Common myeloid progenitor, CD34-positive (primary cell): ENCODE data around the gene LAPTM5.
"Not testable (repeated sequence)": the region's sequence is repeated elsewhere in the genome, so short reads cannot be mapped to it uniquely, and the experiment has no call there.

ENCODE experiments used
- CTCF ChIA-PET: fragments of 350-600 bp; sonication (Branson Sonifier 250); formaldehyde crosslinking; loops from one replicate; lab custom pipeline; 2021; ENCODE audit warnings: antibody characterized with exemption; lab: Charles Lee
- POLR2A ChIA-PET: fragments of 350-600 bp; sonication (Branson Sonifier 250); formaldehyde crosslinking; loops from one replicate; lab custom pipeline; 2021; ENCODE audit warnings: antibody characterized with exemption; lab: Charles Lee
- DNase-seq, 3 donors: peaks; one replicate each; pipeline versions ENCODE4 v3.0.0 to v3.0.0-alpha.2; 2013
- H3K27ac ChIP-seq, 2 experiments: 1 replicate in 1 of 2; 2 replicates in 1 of 2; pipeline ENCODE4 v1.7.0; 2013; ENCODE audit warnings: inconsistent platforms in 2 of 2, low read length in 2 of 2, mild to moderate bottlenecking in 2 of 2, low read depth in 1 of 2, moderate library complexity in 1 of 2; ENCODE audit not compliant: severe bottlenecking in 2 of 2, insufficient read depth in 1 of 2, poor library complexity in 1 of 2
- H3K27me3 ChIP-seq, 5 experiments: replicated peaks in 2 of 5; 1 replicate in 3 of 5; 2 replicates in 2 of 5; pipeline versions ENCODE4 v1.6.1 to v1.7.0; 2013; ENCODE audit warnings: low read length in 4 of 5, mild to moderate bottlenecking in 2 of 5, moderate library complexity in 2 of 5, inconsistent platforms in 1 of 5; ENCODE audit not compliant: insufficient read depth in 5 of 5, control insufficient read depth in 4 of 5
- H3K36me3 ChIP-seq, 4 experiments: 1 replicate in 2 of 4; 2 replicates in 2 of 4; pipeline versions ENCODE4 v1.6.1 to v1.7.0; 2013; ENCODE audit warnings: low read length in 3 of 4, control low read depth in 1 of 4, mild to moderate bottlenecking in 1 of 4; ENCODE audit not compliant: control insufficient read depth in 4 of 4, insufficient read depth in 4 of 4
- H3K4me1 ChIP-seq, 4 experiments: 1 replicate in 3 of 4; 2 replicates in 1 of 4; pipeline versions ENCODE4 v1.6.1 to v1.7.1; 2013; ENCODE audit warnings: low read length in 3 of 4, mild to moderate bottlenecking in 3 of 4, control low read depth in 1 of 4, inconsistent platforms in 1 of 4, moderate library complexity in 1 of 4; ENCODE audit not compliant: control insufficient read depth in 4 of 4, insufficient read depth in 4 of 4; ENCODE audit errors: control extremely low read depth in 1 of 4
- H3K4me3 ChIP-seq, 7 experiments: 1 replicate in 4 of 7; 2 replicates in 3 of 7; pipeline versions ENCODE4 v1.5.1 to v1.7.0; 2013; ENCODE audit warnings: mild to moderate bottlenecking in 7 of 7, low read length in 6 of 7, moderate library complexity in 6 of 7, inconsistent platforms in 2 of 7, low read depth in 2 of 7, control low read depth in 1 of 7; ENCODE audit not compliant: insufficient read depth in 4 of 7, control insufficient read depth in 1 of 7; ENCODE audit errors: extremely low read depth in 1 of 7
- H3K9me3 ChIP-seq, 5 experiments: 1 replicate in 4 of 5; 2 replicates in 1 of 5; pipeline versions ENCODE4 v1.6.1 to v1.7.1; 2013; ENCODE audit warnings: low read length in 4 of 5, mild to moderate bottlenecking in 2 of 5, inconsistent platforms in 1 of 5, low read depth in 1 of 5, moderate library complexity in 1 of 5; ENCODE audit not compliant: control insufficient read depth in 4 of 5, insufficient read depth in 2 of 5; ENCODE audit errors: control extremely low read depth in 1 of 5
- WGBS: methylation state at CpG from one replicate; pipeline ENCODE4 v1.1.5; 2013; ENCODE audit not compliant: insufficient coverage; 5-methylcytosine and 5-hydroxymethylcytosine counted together

The LAPTM5 gene

GRCh38 chr1:30771005-30771404, 13.4 kb upstream of the LAPTM5 start:
- Histone ChIP-seq H3K27ac (no peak overlapping the region), H3K4me1 (peaks cover 9 to 38% (median 27%) of the 10 kb centered on the region in 4 experiments), H3K36me3 (no peaks in the 10 kb centered on the region), H3K4me3 (no peak overlapping the region), H3K9me3 (no peaks in the 10 kb centered on the region), H3K27me3 (no peaks in the 10 kb centered on the region)
- ChIA-PET POLR2A (interaction anchor here (0.7 kb wide), 1 partner anchor 25 kb away, joined by 3 read pairs; no protein-coding TSS in a partner anchor), CTCF (interaction anchor here (1.2 to 6.0 kb wide), 3 partner anchors 9 to 12 kb away, joined by 3 to 48 read pairs (median 23); partner anchors contain the start of gene LAPTM5)
- WGBS = 95% methylated on average over 6 of the region's 6 CpGs
- no peak for DNase-seq

GRCh38 chr1:30770150-30770549, 12.6 kb upstream of the LAPTM5 start:
- Histone ChIP-seq H3K27me3 (no peaks in the 10 kb centered on the region), H3K9me3 (no peaks in the 10 kb centered on the region), H3K4me1 (peaks cover 9 to 41% (median 32%) of the 10 kb centered on the region in 4 experiments), H3K4me3 (no peak overlapping the region), H3K27ac (peak overlapping the region in 1 of 2 experiments; percentile 71), H3K36me3 (no peaks in the 10 kb centered on the region)
- 94% methylated on average over 8 of the region's 10 CpGs for WGBS
- POLR2A ChIA-PET = interaction anchor here (4.8 kb wide), 1 partner anchor 13 kb away, joined by 119 read pairs; the partner anchor contains the start of gene LAPTM5
- CTCF ChIA-PET = interaction anchor here (1.4 to 6.0 kb wide), 6 partner anchors 9 to 51 kb away, joined by 3 to 48 read pairs (median 14); partner anchors contain the start of gene LAPTM5
- no peak for DNase-seq

- DNase-seq = peak; percentile 94 to 99 (median 99)
- H3K27me3 ChIP-seq = no peaks in the 10 kb centered on the region
- no peaks in the 10 kb centered on the region for H3K36me3 ChIP-seq
- peaks cover 9 to 35% (median 31%) of the 10 kb centered on the region in 4 experiments for H3K4me1 ChIP-seq
- no peaks in the 10 kb centered on the region for H3K9me3 ChIP-seq
- 24% methylated on average over 16 of the region's 20 CpGs for WGBS
- H3K4me3 ChIP-seq = peak overlapping the region in 3 of 7 experiments; percentile 2 to 54 (median 13)
- POLR2A ChIA-PET = interaction anchor here (0.6 to 4.8 kb wide), 9 partner anchors 11 to 302 kb away, joined by 3 to 119 read pairs (median 4); partner anchors contain the start of gene LAPTM5
- CTCF ChIA-PET = interaction anchor here (0.9 to 6.0 kb wide), 16 partner anchors 8 to 157 kb away, joined by 3 to 48 read pairs (median 4); partner anchors contain the start of genes LAPTM5 and MATN1
- H3K27ac ChIP-seq = peak overlapping the region in 1 of 2 experiments; percentile 83
These were observed 11.5 kb upstream of the LAPTM5 start for GRCh38 chr1:30768830-30769718.

GRCh38 chr1:30768159-30768829, 10.7 kb upstream of the LAPTM5 start:
- POLR2A ChIA-PET = interaction anchor here (0.6 to 4.8 kb wide), 9 partner anchors 11 to 303 kb away, joined by 3 to 119 read pairs (median 4); partner anchors contain the start of gene LAPTM5
- peak in 2 of 3 donors; percentile 67 to 73 for DNase-seq
- Histone ChIP-seq H3K27me3 (no peaks in the 10 kb centered on the region), H3K9me3 (no peaks in the 10 kb centered on the region), H3K4me3 (peak overlapping the region in 2 of 7 experiments; percentile 2 to 54), H3K27ac (peak overlapping the region in 1 of 2 experiments; percentile 83), H3K36me3 (no peaks in the 10 kb centered on the region), H3K4me1 (peaks cover 9 to 38% (median 37%) of the 10 kb centered on the region in 4 experiments)
- WGBS = 79% methylated on average over 6 of the region's 9 CpGs
- CTCF ChIA-PET = interaction anchor here (0.9 to 6.0 kb wide), 15 partner anchors 9 to 157 kb away, joined by 3 to 48 read pairs (median 4); partner anchors contain the start of genes LAPTM5 and MATN1

- ChIA-PET POLR2A (interaction anchor here (4.8 kb wide), 1 partner anchor 10 kb away, joined by 119 read pairs; the partner anchor contains the start of gene LAPTM5), CTCF (interaction anchor here (2.2 to 6.0 kb wide), 3 partner anchors 8 to 12 kb away, joined by 15 to 48 read pairs (median 16); partner anchors contain the start of gene LAPTM5)
- peaks cover 9 to 52% (median 49%) of the 10 kb centered on the region in 4 experiments for H3K4me1 ChIP-seq
- 95% methylated on average over 5 of the region's 8 CpGs for WGBS
- H3K27me3 ChIP-seq, DNase-seq, H3K36me3 ChIP-seq, H3K4me3 ChIP-seq, H3K9me3 ChIP-seq: not testable (repeated sequence)
- H3K27ac ChIP-seq = peak overlapping the region in 1 of 2 experiments; percentile 36
These were observed 9.4 kb upstream of the LAPTM5 start for GRCh38 chr1:30766948-30767347.
